ENCODE measurements around the gene OR6K3.
A peak's percentile ranks its signal among the peaks of the same experiment; 100 is the strongest.
"Not testable (repeated sequence)": the region's sequence is repeated elsewhere in the genome, so short reads cannot be mapped to it uniquely, and the experiment has no call there.

OR6K3 gene

GRCh38 chr1:158720620-158721019, at the start of gene OR6K3:
Gene OR6K3 (minus strand): TSS chr1:158720720. CDS start chr1:158718115, 2,605 bp downstream.
- DNase-seq = no peak

GRCh38 chr1:158754420-158754819, 33.9 kb upstream of the OR6K3 start, which contains the start of gene OR6K6:
Gene OR6K6 (plus strand): TSS chr1:158754720. CDS start chr1:158754888, 168 bp downstream.
- no peak for DNase-seq

GRCh38 chr1:158752155-158752712, 31.7 kb upstream of the OR6K3 start:
- no peak for DNase-seq

GRCh38 chr1:158735848-158736247, 15.3 kb upstream of the OR6K3 start:
- no peak for DNase-seq

GRCh38 chr1:158732524-158732923, 12.0 kb upstream of the OR6K3 start:
- DNase-seq = no peak

- DNase-seq = no peak
These were observed 11.2 kb upstream of the OR6K3 start for GRCh38 chr1:158731707-158732106.

- no peak for DNase-seq
These were observed 9.9 kb upstream of the OR6K3 start for GRCh38 chr1:158730453-158730852.

GRCh38 chr1:158728510-158729225, 8.1 kb upstream of the OR6K3 start:
- no peak for DNase-seq

GRCh38 chr1:158724442-158724841, 3.9 kb upstream of the OR6K3 start:
- no peak for DNase-seq

- no peak for DNase-seq
These were observed 856 bp downstream of the OR6K3 start for GRCh38 chr1:158719664-158720063.

- no peak for DNase-seq
These were observed 3.2 kb downstream of the OR6K3 start for GRCh38 chr1:158717344-158717743.

- peak; percentile 40 for DNase-seq
These were observed 4.2 kb downstream of the OR6K3 start for GRCh38 chr1:158716335-158716734.

- DNase-seq = no peak
These were observed 5.8 kb downstream of the OR6K3 start for GRCh38 chr1:158714754-158715153.

- no peak for DNase-seq
These were observed 9.4 kb downstream of the OR6K3 start for GRCh38 chr1:158711098-158711497.

- DNase-seq = no peak
These were observed 14.4 kb downstream of the OR6K3 start for GRCh38 chr1:158706096-158706495.

- DNase-seq = no peak
These were observed 20.0 kb downstream of the OR6K3 start, which contains the start of gene OR6K2 for GRCh38 chr1:158700552-158700951. Gene OR6K2 (minus strand): TSS chr1:158700652. CDS start chr1:158700652, 0 bp downstream.

GRCh38 chr1:158694596-158694995, 25.9 kb downstream of the OR6K3 start:
- DNase-seq = no peak

GRCh38 chr1:158692356-158692755, 28.2 kb downstream of the OR6K3 start:
- no peak for DNase-seq

- no peak for DNase-seq
These were observed 28.6 kb downstream of the OR6K3 start for GRCh38 chr1:158691907-158692306.

GRCh38 chr1:158691149-158691548, 29.4 kb downstream of the OR6K3 start:
- not testable (repeated sequence) for DNase-seq

GRCh38 chr1:158689875-158690274, 30.6 kb downstream of the OR6K3 start:
- no peak for DNase-seq

GRCh38 chr1:158689110-158689509, 31.4 kb downstream of the OR6K3 start:
- no peak for DNase-seq

GRCh38 chr1:158688343-158688742, 32.2 kb downstream of the OR6K3 start:
- DNase-seq = not testable (repeated sequence)

- no peak for DNase-seq
These were observed 33.5 kb downstream of the OR6K3 start for GRCh38 chr1:158687037-158687436.

Data from activated CD4-positive, alpha-beta T cell treated with anti-CD3 and anti-CD28 coated beads, Interleukin-2, Interleukin-6, amounts not matched to agents 100 ng/mL and 50 ng/mL, durations not matched to agents 16 hours and 8 hours (primary cell).